OCI-LY3 (cell line): ENCODE results near the gene TYW1B.
"Not testable (repeated sequence)": the region's sequence is repeated elsewhere in the genome, so short reads cannot be mapped to it uniquely, and the experiment has no call there.

Source experiments
- EZH2phosphoT487 ChIP-seq: fragments of 200-600 bp; shearing (Covaris generic); IDR thresholded peaks from 2 replicates; pipeline ENCODE4 v1.6.1; 2018; ENCODE audit warnings: antibody characterized with exemption, mixed run types, low read depth
- TF ChIP-seq, protein P1 (sequence below): fragments of 200-600, 300-600 bp; sonication (generic); IDR thresholded peaks from 2 replicates; pipeline ENCODE4 v1.5.1; 2014; ENCODE audit warnings: antibody characterized with exemption, low read length, low read depth

- TF ChIP-seq, protein P1, sequence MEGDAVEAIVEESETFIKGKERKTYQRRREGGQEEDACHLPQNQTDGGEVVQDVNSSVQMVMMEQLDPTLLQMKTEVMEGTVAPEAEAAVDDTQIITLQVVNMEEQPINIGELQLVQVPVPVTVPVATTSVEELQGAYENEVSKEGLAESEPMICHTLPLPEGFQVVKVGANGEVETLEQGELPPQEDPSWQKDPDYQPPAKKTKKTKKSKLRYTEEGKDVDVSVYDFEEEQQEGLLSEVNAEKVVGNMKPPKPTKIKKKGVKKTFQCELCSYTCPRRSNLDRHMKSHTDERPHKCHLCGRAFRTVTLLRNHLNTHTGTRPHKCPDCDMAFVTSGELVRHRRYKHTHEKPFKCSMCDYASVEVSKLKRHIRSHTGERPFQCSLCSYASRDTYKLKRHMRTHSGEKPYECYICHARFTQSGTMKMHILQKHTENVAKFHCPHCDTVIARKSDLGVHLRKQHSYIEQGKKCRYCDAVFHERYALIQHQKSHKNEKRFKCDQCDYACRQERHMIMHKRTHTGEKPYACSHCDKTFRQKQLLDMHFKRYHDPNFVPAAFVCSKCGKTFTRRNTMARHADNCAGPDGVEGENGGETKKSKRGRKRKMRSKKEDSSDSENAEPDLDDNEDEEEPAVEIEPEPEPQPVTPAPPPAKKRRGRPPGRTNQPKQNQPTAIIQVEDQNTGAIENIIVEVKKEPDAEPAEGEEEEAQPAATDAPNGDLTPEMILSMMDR = not testable (repeated sequence)
- TF ChIP-seq EZH2phosphoT487 = not testable (repeated sequence)
These were observed 110.7 kb downstream of the TYW1B start for GRCh38 chr7:72717252-72717774.
